NCI-H524 treated with DMSO at 0.1 percent for 48 hours (cell line): ENCODE results near the gene VWA5A.

Experiments
- DNase-seq: peaks from one replicate; lab custom pipeline; 2025; lab: John Stamatoyannopoulos, UW

The VWA5A gene, protein sequence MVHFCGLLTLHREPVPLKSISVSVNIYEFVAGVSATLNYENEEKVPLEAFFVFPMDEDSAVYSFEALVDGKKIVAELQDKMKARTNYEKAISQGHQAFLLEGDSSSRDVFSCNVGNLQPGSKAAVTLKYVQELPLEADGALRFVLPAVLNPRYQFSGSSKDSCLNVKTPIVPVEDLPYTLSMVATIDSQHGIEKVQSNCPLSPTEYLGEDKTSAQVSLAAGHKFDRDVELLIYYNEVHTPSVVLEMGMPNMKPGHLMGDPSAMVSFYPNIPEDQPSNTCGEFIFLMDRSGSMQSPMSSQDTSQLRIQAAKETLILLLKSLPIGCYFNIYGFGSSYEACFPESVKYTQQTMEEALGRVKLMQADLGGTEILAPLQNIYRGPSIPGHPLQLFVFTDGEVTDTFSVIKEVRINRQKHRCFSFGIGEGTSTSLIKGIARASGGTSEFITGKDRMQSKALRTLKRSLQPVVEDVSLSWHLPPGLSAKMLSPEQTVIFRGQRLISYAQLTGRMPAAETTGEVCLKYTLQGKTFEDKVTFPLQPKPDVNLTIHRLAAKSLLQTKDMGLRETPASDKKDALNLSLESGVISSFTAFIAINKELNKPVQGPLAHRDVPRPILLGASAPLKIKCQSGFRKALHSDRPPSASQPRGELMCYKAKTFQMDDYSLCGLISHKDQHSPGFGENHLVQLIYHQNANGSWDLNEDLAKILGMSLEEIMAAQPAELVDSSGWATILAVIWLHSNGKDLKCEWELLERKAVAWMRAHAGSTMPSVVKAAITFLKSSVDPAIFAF

DNA sequence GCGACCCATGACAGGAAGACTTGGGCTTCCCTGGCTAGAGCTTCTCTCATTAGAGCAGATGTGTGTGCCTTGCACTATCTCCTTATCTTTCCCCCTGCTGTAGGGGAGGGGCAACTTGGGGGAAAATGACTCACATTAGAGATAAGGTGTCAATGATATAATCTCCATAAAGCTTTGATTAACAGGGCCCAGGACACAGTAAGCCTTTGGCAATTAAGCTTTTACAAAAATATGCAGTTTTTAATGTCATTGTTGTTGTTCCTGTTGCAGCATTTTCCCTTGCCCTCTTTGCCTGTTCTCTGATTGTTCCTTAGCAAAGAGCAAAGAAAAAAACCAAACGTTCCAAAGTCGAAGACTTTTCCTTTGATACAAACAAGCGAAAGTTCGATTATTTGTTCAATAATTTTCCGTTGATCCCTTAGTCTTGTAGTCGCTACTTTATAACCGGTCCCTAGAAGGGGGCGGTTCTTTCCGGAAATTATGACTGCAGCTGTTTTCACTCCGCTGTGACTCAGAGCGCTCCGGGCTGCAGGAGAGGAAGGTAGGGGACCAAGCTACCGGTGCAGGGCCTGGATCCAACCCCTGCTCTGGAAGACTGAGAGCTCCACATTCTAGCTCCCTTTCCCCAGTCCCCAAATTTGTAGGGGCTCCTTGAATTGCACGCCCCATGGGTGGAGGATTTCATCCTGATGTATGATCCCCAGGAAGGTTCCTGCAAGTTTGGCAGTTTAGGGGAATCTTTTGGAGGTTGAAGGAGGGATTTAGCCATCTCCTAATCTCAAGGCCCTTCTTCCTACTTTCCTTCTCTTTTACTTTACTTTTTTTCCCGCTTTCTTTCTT is at the start of gene VWA5A:
Gene VWA5A, plus strand, starts transcription at position 509 of the 840 bp plus-strand sequence. CDS start 2,062 bp downstream, outside the sequence.
- DNase-seq, result no peak

GRCh38 chr11:124068601-124069110 is 46.6 kb upstream of the VWA5A start:
- no peak for DNase-seq

- DNase-seq, result peak; percentile 80
Observed at GRCh38 chr11:124069429-124070401, 45.5 kb upstream of the VWA5A start.

GRCh38 chr11:124070915-124071622 is 44.2 kb upstream of the VWA5A start:
- DNase-seq, result peak; percentile 49

GRCh38 chr11:124071623-124071948 is 43.7 kb upstream of the VWA5A start:
- DNase-seq, result no peak

- no peak for DNase-seq
Observed at GRCh38 chr11:124072147-124072546, 43.1 kb upstream of the VWA5A start.

DNA sequence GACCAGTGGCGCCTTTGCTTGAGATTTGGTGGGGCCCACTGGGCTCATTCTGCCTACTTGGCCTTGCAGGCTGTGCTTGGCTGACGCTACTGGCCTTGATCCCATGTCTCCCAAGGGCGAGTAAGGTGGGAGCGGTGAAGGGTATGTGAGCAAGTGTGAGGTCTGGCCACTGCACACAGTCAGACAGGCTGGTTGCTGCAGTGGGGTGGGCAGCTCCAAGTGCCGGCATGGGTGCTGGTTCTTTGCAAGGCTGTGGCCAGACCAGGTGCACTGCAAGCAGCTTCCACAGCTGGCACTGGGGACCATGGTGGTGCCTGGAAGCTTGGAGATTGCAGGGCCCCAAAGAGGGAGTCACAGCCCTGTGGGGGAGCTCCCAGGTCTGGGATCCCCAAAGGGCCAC is 40.7 kb upstream of the VWA5A start:
- DNase-seq, result no peak

DNA sequence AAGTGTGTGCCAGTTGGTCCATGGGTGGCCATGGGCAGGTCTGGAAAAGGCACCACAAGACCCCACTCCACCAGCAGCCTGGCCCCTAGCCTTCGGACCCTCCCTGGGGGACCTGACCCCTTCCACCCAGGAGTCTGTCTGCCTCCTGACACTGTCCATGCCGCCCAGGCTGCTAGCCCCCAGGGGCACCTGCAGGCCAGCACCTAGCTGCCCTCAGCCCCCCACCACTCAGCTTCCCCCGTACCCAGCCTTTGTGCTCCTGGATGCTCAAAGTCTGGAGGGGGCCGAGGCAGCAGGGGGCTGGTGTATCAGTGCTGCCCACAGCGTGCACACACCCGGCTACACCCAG is 39.8 kb upstream of the VWA5A start:
- DNase-seq, result no peak

DNA sequence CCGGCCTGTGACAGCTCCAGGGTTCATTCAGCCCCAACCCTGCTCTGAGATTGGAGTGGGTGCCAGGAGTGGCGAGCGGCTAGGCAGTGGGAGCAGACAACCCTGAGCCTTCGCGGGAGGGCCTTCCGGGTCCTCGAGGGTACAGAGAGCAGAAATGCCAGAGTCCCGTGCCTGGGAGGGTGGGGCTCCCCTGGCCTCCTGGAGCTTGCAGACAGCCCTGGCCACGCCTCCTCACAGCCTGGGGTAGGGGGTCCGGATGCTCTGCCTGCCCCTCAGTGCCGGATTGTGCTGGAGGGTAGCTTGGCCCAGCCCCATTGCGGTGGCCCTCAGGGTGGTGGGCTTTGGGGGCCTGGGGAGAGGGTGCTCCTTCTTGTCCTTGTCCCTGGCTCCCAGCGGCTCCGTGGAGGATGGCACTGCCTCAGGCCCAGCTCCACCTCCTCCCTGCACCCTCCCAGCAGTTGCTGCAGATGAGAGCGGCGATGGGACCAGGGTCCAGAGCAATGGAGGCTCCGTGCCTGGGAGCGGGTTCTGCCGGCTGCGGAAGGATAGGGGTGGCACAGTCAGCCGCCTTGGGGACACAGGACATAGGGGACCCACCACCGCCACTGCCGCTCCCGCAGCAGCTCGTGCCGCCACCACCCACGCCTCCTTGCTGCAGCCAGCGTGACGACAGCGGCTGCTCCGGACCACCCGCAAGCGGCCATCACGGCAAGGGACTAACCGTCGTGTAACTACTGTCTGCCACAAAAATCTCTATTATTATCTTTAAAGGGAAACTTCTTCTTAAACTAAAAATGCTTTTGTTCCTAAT is 39.2 kb upstream of the VWA5A start:
- no peak for DNase-seq

- DNase-seq, result no peak
Observed at GRCh38 chr11:124077266-124077665, 38.0 kb upstream of the VWA5A start.

DNA sequence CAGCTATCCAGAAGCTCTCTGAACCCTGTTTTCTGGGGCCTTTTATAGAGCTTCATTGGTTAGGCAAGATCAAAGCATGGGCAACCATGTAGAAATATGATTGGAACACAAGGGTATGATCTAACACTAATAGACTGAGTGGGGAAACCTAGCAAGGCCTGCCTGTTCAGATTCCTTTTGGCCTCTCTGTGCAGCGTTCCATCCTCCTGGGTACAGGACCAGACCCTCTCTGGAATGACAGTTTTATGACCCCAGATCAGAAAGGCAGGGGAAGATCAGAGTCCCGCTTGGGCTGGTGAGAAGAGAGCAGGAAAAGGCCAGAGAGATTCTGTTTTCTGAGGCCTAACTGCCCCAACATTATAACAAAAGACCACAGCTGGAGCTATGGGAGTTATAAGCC is 36.7 kb upstream of the VWA5A start:
- DNase-seq, result no peak

GRCh38 chr11:124079631-124080326 is 35.5 kb upstream of the VWA5A start:
- no peak for DNase-seq

GRCh38 chr11:124080327-124081001 is 34.8 kb upstream of the VWA5A start:
- no peak for DNase-seq

- DNase-seq, result no peak
Observed at GRCh38 chr11:124081483-124081882, 33.8 kb upstream of the VWA5A start.

GRCh38 chr11:124082371-124082770 is 32.9 kb upstream of the VWA5A start:
- no peak for DNase-seq

DNA sequence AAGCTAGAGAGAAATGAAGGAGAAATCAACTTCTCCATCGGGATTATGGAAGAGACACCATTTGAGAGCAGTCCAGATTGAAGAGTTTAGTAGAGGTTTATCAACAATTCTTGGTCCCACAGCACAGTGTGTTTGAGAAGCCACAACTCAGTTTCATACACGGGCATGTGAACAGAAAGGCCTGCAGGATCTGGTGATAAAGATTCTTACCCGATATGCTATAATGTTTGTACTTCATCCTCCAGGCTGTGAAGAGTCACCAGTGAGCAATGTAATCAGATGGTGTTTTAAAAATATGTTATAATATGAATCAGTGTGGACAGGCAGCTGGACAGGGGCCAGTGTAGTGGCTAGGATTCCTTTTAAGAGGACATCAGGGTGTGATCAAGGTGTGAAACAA is 29.7 kb upstream of the VWA5A start:
- DNase-seq, result no peak

DNA sequence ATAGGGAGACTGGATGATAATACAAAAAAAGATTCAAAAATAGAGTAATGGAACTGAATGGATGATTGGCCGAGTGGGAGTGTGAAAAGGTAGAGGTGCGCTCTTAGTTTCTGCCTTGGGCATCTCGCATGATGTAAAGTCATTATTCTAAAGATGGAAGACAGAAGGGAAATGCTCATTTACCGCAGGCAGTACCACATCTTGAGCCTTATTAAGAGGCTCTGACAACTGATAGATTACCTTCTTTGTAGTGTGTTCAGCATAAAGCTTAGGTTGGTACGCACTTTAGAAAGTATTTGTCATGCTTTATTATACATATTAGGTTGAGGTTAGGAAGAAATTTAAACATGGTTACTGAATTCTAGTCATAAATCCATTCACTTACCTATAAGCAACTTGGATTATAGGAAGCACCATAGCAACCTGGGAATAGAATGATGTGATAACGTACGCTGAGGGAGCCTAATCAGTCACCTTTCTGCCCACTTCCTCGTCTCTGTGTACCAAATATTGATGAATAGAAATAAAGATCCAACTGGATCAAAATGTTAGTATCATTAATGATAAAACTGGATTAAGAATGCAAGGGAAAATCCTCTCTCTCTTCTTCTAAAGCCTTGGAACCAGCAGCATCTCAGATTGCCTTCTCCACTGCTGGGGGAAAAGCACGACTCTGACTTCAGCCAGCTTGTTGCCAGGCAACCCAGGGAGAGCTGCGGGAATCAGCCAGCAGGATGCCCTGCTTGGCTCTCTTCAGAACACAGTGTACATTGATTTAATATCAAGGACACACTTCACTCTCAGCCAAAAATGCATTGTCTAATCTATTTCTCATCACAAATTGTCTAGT is 29.0 kb upstream of the VWA5A start:
- DNase-seq, result peak; percentile 24
